K562 (cell line): Measurements from ENCODE around the gene CCDC68. TPM values are rescaled to one million over a fixed set of nuclear protein-coding genes. Genes with fewer than 3 reads are reported as not detected.

Experiments
- ATAC-seq: fragments of 200-7000 bp; cut with Tn5 transposase; 3 replicates; pipeline ENCODE4 v1.9.1; 2020; ENCODE audit warnings: moderate library complexity
- BruUV-seq: library from RNA; stranded (reverse); fragments of 400-500 nt; replicated peaks from 2 replicates; lab custom pipeline; 2021; lab: Mats Ljungman, UMichigan
- CTCF ChIA-PET: fragments of 300-600 bp; formaldehyde crosslinking; extraction: SDS; loops from one replicate; lab custom pipeline; 2021; ENCODE audit warnings: low intra/inter-chr PET ratio; lab: Yijun Ruan, JAX
- POLR2A ChIA-PET: fragments of 300-600, 350-650 bp; sonication (Branson Sonifier 250); formaldehyde crosslinking; extraction: SDS; loops from one replicate; lab custom pipeline; 2021; ENCODE audit warnings: antibody characterized with exemption, inconsistent platforms; lab: Yijun Ruan, JAX
- DNase-seq, 4 experiments: peaks; one replicate each; pipeline versions ENCODE4 v3.0.0 to v3.0.0-alpha.2; 2011 to 2018; ENCODE audit warnings: low spot score in 3 of 4, mixed read lengths in 3 of 4; ENCODE audit errors: extremely low read depth in 1 of 4
- FAIRE-seq: peaks from 2 replicates; lab custom pipeline; 2011; peaks lifted over from hg19 to GRCh38; lab: Jason Lieb, UNC
- H2AFZ ChIP-seq: 2 replicates; pipeline ENCODE4 v1.6.0; 2011; ENCODE audit warnings: low read depth, low read length, control low read depth, inconsistent platforms
- H3K27ac ChIP-seq: fragments of 200-600 bp; 3 replicates; pipeline ENCODE4 v1.8.0; 2011; ENCODE audit warnings: low read depth, mild to moderate bottlenecking, control low read depth, inconsistent platforms, low read length, moderate library complexity, mixed read lengths; ENCODE audit errors: extremely low read depth
- H3K27me3 ChIP-seq, 2 experiments: fragments of 300-600 bp in 1 of 2; 2 replicates in 1 of 2; 3 replicates in 1 of 2; pipeline versions ENCODE4 v1.6.0 to v1.8.0; 2011; ENCODE audit warnings: inconsistent platforms in 2 of 2, low read length in 2 of 2, mild to moderate bottlenecking in 1 of 2, mixed read lengths in 1 of 2, moderate library complexity in 1 of 2; ENCODE audit not compliant: control insufficient read depth in 2 of 2, insufficient read depth in 2 of 2
- H3K36me3 ChIP-seq: fragments of 300-600 bp; 3 replicates; pipeline ENCODE4 v1.8.0; 2011; ENCODE audit warnings: mild to moderate bottlenecking, low read length, inconsistent platforms; ENCODE audit not compliant: control insufficient read depth, insufficient read depth
- H3K4me1 ChIP-seq, 2 experiments: fragments of 200-600 bp in 1 of 2; replicated peaks in 1 of 2; 2 replicates in 1 of 2; 3 replicates in 1 of 2; pipeline versions ENCODE4 v1.5.1 to v1.8.0; 2011; ENCODE audit warnings: inconsistent platforms in 2 of 2, low read length in 2 of 2, mild to moderate bottlenecking in 1 of 2, mixed read lengths in 1 of 2, moderate library complexity in 1 of 2; ENCODE audit not compliant: control insufficient read depth in 2 of 2, insufficient read depth in 2 of 2
- H3K4me2 ChIP-seq: 2 replicates; pipeline ENCODE4 v1.6.1; 2011; ENCODE audit warnings: low read length, control low read depth, inconsistent platforms, mixed read lengths; ENCODE audit not compliant: insufficient read depth
- H3K4me3 ChIP-seq: fragments of 200-600 bp; sonication (generic), shearing (Covaris generic); 2 replicates; pipeline ENCODE4 v1.5.1; 2016; ENCODE audit warnings: control low read depth, inconsistent platforms
- H3K79me2 ChIP-seq: fragments of 200-600 bp; 3 replicates; pipeline ENCODE4 v1.8.0; 2011; ENCODE audit warnings: low read length, inconsistent platforms; ENCODE audit not compliant: control insufficient read depth, insufficient read depth
- H3K9ac ChIP-seq, 2 experiments: 2 replicates each; pipeline versions ENCODE4 v1.6.0 to v1.6.1; 2011; ENCODE audit warnings: low read depth in 2 of 2, low read length in 2 of 2, control low read depth in 1 of 2, inconsistent platforms in 1 of 2, mild to moderate bottlenecking in 1 of 2, mixed read lengths in 1 of 2; ENCODE audit not compliant: insufficient read depth in 1 of 2
- H3K9me1 ChIP-seq: one replicate; pipeline ENCODE4 v1.6.0; 2011; ENCODE audit warnings: inconsistent platforms, mild to moderate bottlenecking, low read length, moderate library complexity; ENCODE audit not compliant: control insufficient read depth, insufficient read depth
- H3K9me3 ChIP-seq: replicated peaks from 2 replicates; pipeline ENCODE4 v1.5.1; 2011; ENCODE audit warnings: low read depth, low read length, inconsistent platforms; ENCODE audit not compliant: control insufficient read depth, insufficient read depth
- H4K20me1 ChIP-seq: replicated peaks from 2 replicates; pipeline ENCODE4 v1.6.1; 2011; ENCODE audit warnings: low read length, inconsistent platforms, mixed read lengths; ENCODE audit not compliant: control insufficient read depth, insufficient read depth
- CLOCK ChIP-seq: fragments of 250-450 bp; sonication (Bioruptor Pico); IDR thresholded peaks from 2 replicates; pipeline ENCODE4 v1.4.0; 2020; ENCODE audit warnings: mild to moderate bottlenecking, moderate library complexity, borderline replicate concordance
- CREM ChIP-seq: IDR thresholded peaks from 2 replicates; pipeline ENCODE4 v1.6.1; 2014; ENCODE audit warnings: antibody characterized with exemption, low read depth
- NR1H2 ChIP-seq: sonication (generic); formaldehyde crosslinking; IDR thresholded peaks from 2 replicates; pipeline ENCODE4 v1.4.0; 2020; ENCODE audit warnings: mild to moderate bottlenecking, missing genetic modification reagents
- RCOR1 ChIP-seq, 2 experiments: IDR thresholded peaks; 2 replicates each; pipeline ENCODE4 v1.6.1; 2012; ENCODE audit warnings: low read depth in 2 of 2, low read length in 2 of 2, borderline replicate concordance in 1 of 2, improper control_type of control experiment in 1 of 2
- SMAD2 ChIP-seq: fragments of 150-350 bp; IDR thresholded peaks from 2 replicates; pipeline ENCODE4 v1.6.1; 2014; ENCODE audit warnings: low read depth, mild to moderate bottlenecking, low read length
- SREBF2 ChIP-seq: sonication (generic); formaldehyde crosslinking; IDR thresholded peaks from 2 replicates; pipeline ENCODE4 v1.4.0; 2020; ENCODE audit warnings: mild to moderate bottlenecking, missing genetic modification reagents
- TCF7L2 ChIP-seq: fragments of 150-350 bp; IDR thresholded peaks from 2 replicates; pipeline ENCODE4 v1.6.1; 2016; ENCODE audit warnings: low read depth, mild to moderate bottlenecking, low read length, moderate library complexity
- WGBS: fragments of 100-300 bp; shearing (Covaris generic); methylation state at CpG from one replicate; pipeline ENCODE4 v1.1.6; 2016; ENCODE audit warnings: low coverage, mixed read lengths; ENCODE audit not compliant: insufficient coverage; ENCODE audit errors: missing lambda C conversion rate; 5-methylcytosine and 5-hydroxymethylcytosine counted together
- in situ Hi-C: fragments of 300-500 bp; cut with MboI; formaldehyde crosslinking; loops from 4 replicates; pipeline ENCODE4 v1.15.0; 2018; ENCODE audit warnings: inconsistent platforms, mixed read lengths
- intact Hi-C: fragments of 100-400 bp; cut with micrococcal nuclease; formaldehyde crosslinking; loops from 2 replicates; pipeline ENCODE4 v1.14.2; 2022
- polyA plus RNA-seq, 8 experiments: library from polyadenylated mRNA; depleted of rRNA in 4 of 8; stranded (reverse) in 5 of 8; unstranded in 3 of 8; fragments of >200 nt; fragmentation: Nextera tagmentation in 2 of 8; fragmentation: Illumina TruSeq in 1 of 8; extraction: Ambion mirVana in 2 of 8; extraction: Trizol in 1 of 8; gene quantifications; 2 replicates each; pipeline versions ENCODE4 v1.2.1 to v1.2.3, GENCODE V29; 2011 to 2014; ENCODE audit warnings: inconsistent platforms in 1 of 8, missing spikeins in 1 of 8
- total RNA-seq, 7 experiments: library from RNA; depleted of rRNA in 6 of 7; stranded (reverse); fragments of >200 nt in 6 of 7; fragmentation: Illumina TruSeq in 2 of 7; extraction: Trizol in 2 of 7; gene quantifications; 2 replicates each; pipeline versions ENCODE4 v1.2.1 to v1.2.3, GENCODE V29; 2011 to 2021; ENCODE audit warnings: low replicate concordance in 1 of 7

Gene CCDC68
- total and polyA plus RNA-seq, 9 of the 15 experiments (the other 6 are each of a cell fraction or from before 2014, with no cell fraction given), result 0.28 to 4.5 (median 1.4) TPM

GRCh38 chr18:54995421-54996143 lies 36.3 kb upstream of the CCDC68 start:
- BruUV-seq, result no TSS peak
- no peak overlapping the region for H3K4me3 ChIP-seq
- CTCF ChIA-PET, result no interaction called here
- H4K20me1 ChIP-seq, result no peaks in the 10 kb centered on the region
- no peak for ATAC-seq
- TF ChIP-seq RCOR1 (IDR thresholded peaks at IDR 0.05; ENCODE audit: borderline replicate concordance in 1 of 2, low read depth in 2 of 2, low read length in 2 of 2) (no peak), TCF7L2 (no peak), CLOCK (CRISPR knock-in tag) (no peak), SMAD2 (no peak), NR1H2 (CRISPR knock-in tag) (no peak), SREBF2 (CRISPR knock-in tag) (no peak), CREM (no peak)
- no peaks in the 10 kb centered on the region for H3K9me3 ChIP-seq
- 11% methylated on average over 5 of the region's 5 CpGs for WGBS
- no peak for DNase-seq
- in situ Hi-C loops (no loop called here), intact Hi-C loops (no loop called here)
- no peak overlapping the region for H2AFZ ChIP-seq
- POLR2A ChIA-PET, result no interaction called here
- H3K27me3 ChIP-seq, result no peaks in the 10 kb centered on the region
- no peaks in the 10 kb centered on the region for H3K4me1 ChIP-seq
- H3K9me1 ChIP-seq, result no peaks in the 10 kb centered on the region
- FAIRE-seq, result no peak
- no peaks in the 10 kb centered on the region for H3K79me2 ChIP-seq
- no peak overlapping the region for H3K4me2 ChIP-seq
- H3K27ac ChIP-seq, result no peak overlapping the region
- no peaks in the 10 kb centered on the region for H3K36me3 ChIP-seq
- no peak overlapping the region for H3K9ac ChIP-seq
